Measurements from ENCODE around the gene GNG8. TPM values are rescaled to one million over a fixed set of nuclear protein-coding genes. Genes with fewer than 3 reads are reported as not detected.

The GNG8 gene
- total RNA-seq, 1 experiment from 2014 or later = not detected

DNA sequence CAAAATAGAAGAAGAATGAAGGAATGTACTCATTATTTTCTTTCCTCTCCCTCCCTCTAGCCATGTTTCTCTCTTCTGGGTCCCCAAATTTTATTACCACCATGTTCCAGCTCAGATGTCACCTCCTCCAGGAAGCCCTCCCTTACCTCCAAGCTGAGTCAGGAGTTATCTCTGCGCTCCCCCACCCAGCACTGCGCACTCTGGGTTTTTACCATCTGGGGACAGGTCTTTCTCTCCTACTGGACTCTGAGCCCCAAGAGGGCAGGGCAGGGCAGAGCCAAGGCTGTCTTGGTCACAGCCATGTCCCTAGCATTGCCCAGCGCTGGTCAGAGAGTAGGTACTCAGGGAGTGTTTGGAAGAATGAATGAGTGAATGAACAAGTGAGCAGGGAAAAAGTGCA lies 2.9 kb downstream of the GNG8 start:
- CTCF ChIA-PET = interaction anchor here (0.7 kb wide), 1 partner anchor 28 kb away, joined by 3 read pairs; no protein-coding TSS in a partner anchor
- no TSS peak for BruUV-seq (replicated peaks)
- intact Hi-C loops (cut with micrococcal nuclease; ENCODE audit: unreplicated experiment) = no loop called here
- Histone ChIP-seq H3K27me3 (replicated peaks; ENCODE audit: insufficient read depth, low read depth, low read length, poor library complexity) (no peaks in the 10 kb centered on the region), H3K27ac (ENCODE audit: low read depth, low read length, poor library complexity, severe bottlenecking) (no peak overlapping the region), H3K36me3 (ENCODE audit: insufficient read depth, low read length, poor library complexity, severe bottlenecking) (no peaks in the 10 kb centered on the region), H3K4me1 (ENCODE audit: insufficient read depth, low read length, poor library complexity, severe bottlenecking) (peaks cover 33% of the 10 kb centered on the region), H3K4me3 (ENCODE audit: low read depth, low read length, poor library complexity, severe bottlenecking) (no peak overlapping the region), H3K9me3 (ENCODE audit: low read depth, low read length, poor library complexity, severe bottlenecking) (no peaks in the 10 kb centered on the region)
- DNase-seq (ENCODE audit: low spot score) = no peak
- TF ChIP-seq EZH2 (IDR thresholded peaks at IDR 0.05; ENCODE audit: borderline replicate concordance, low read depth, low read length, poor library complexity, severe bottlenecking) = no peak
- TF ChIP-seq, protein P1, sequence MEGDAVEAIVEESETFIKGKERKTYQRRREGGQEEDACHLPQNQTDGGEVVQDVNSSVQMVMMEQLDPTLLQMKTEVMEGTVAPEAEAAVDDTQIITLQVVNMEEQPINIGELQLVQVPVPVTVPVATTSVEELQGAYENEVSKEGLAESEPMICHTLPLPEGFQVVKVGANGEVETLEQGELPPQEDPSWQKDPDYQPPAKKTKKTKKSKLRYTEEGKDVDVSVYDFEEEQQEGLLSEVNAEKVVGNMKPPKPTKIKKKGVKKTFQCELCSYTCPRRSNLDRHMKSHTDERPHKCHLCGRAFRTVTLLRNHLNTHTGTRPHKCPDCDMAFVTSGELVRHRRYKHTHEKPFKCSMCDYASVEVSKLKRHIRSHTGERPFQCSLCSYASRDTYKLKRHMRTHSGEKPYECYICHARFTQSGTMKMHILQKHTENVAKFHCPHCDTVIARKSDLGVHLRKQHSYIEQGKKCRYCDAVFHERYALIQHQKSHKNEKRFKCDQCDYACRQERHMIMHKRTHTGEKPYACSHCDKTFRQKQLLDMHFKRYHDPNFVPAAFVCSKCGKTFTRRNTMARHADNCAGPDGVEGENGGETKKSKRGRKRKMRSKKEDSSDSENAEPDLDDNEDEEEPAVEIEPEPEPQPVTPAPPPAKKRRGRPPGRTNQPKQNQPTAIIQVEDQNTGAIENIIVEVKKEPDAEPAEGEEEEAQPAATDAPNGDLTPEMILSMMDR (conservative IDR thresholded peaks at IDR 0.05; ENCODE audit: low read depth, low read length) = no peak
- POLR2A ChIA-PET (ENCODE audit: low non-redundant PET) = no interaction called here

DNA sequence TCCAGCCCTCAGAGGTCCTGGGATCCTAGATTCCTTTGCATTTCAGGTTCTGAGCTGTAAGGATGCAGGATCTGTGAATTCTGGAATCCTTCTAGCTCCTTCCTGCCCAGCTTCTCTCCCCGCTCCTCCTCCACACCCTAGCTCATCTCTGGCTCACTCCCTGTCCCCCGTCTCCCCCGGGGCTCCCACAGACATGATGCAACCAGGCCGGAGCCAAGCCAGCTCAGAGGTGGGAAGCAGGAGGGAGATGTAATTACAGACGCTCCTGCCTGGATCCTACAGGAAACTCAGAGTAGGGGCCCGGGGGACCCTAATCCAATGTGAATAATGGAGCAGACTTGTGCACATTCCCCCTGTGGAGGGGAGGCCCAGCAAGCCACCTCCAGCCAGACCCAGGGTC lies 4.5 kb downstream of the GNG8 start:
- H3K27me3 ChIP-seq (replicated peaks; ENCODE audit: insufficient read depth, low read depth, low read length, poor library complexity) = no peaks in the 10 kb centered on the region
- H3K9me3 ChIP-seq (ENCODE audit: low read depth, low read length, poor library complexity, severe bottlenecking) = no peaks in the 10 kb centered on the region
- no peak overlapping the region for H3K27ac ChIP-seq (ENCODE audit: low read depth, low read length, poor library complexity, severe bottlenecking)
- no peak overlapping the region for H3K4me3 ChIP-seq (ENCODE audit: low read depth, low read length, poor library complexity, severe bottlenecking)
- H3K36me3 ChIP-seq (ENCODE audit: insufficient read depth, low read length, poor library complexity, severe bottlenecking) = no peaks in the 10 kb centered on the region
- no peak for TF ChIP-seq EZH2 (IDR thresholded peaks at IDR 0.05; ENCODE audit: borderline replicate concordance, low read depth, low read length, poor library complexity, severe bottlenecking)
- TF ChIP-seq, protein P1 (conservative IDR thresholded peaks at IDR 0.05; ENCODE audit: low read depth, low read length) = no peak
- BruUV-seq (replicated peaks) = no TSS peak
- ChIA-PET POLR2A (ENCODE audit: low non-redundant PET) (no interaction called here), CTCF (interaction anchor here (0.6 to 1.1 kb wide), 3 partner anchors 13 to 127 kb away, joined by 3 to 5 read pairs (median 4); partner anchors contain the start of gene DACT3)
- peak; percentile 36 for DNase-seq (ENCODE audit: low spot score)
- intact Hi-C loops (cut with micrococcal nuclease; ENCODE audit: unreplicated experiment) = no loop called here
- H3K4me1 ChIP-seq (ENCODE audit: insufficient read depth, low read length, poor library complexity, severe bottlenecking) = peaks cover 33% of the 10 kb centered on the region

DNA sequence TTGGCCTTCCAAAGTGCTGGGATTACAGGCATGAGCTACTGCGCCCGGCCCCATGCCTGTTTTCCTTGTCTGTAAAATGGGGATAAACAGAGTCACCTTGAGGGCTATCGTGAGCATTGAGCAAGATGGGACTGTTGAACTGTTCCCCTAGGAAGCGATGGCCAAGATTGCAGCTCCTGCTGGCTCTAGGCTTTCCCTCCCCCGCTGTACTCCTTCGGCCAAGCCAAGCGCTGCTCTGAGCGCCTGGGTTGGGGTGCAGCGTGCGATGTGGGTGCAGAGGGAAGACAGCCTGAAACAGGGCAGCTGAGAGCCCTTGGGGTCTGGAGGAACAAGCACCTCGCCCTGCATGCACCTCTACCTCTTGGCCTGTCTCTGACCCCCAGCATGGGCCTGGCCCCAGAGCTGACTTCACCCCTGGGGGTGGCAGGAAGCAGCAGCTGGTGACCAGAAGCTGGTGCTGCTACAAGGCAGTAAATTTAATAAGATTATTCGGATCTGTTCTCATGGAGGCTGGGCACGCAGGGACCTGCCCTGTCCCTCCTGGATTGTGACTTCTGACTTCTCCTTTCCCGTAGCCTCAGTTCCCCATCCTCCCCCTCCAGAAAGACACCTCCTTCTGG lies 5.3 kb downstream of the GNG8 start:
- TF ChIP-seq, protein P1 (conservative IDR thresholded peaks at IDR 0.05; ENCODE audit: low read depth, low read length) = no peak
- no peak for TF ChIP-seq EZH2 (IDR thresholded peaks at IDR 0.05; ENCODE audit: borderline replicate concordance, low read depth, low read length, poor library complexity, severe bottlenecking)
- no TSS peak for BruUV-seq (replicated peaks)
- POLR2A ChIA-PET (ENCODE audit: low non-redundant PET) = no interaction called here
- no peak overlapping the region for H3K27ac ChIP-seq (ENCODE audit: low read depth, low read length, poor library complexity, severe bottlenecking)
- no peaks in the 10 kb centered on the region for H3K9me3 ChIP-seq (ENCODE audit: low read depth, low read length, poor library complexity, severe bottlenecking)
- CTCF ChIA-PET = interaction anchor here (0.9 to 1.1 kb wide), 2 partner anchors 13 to 30 kb away, joined by 3 to 5 read pairs; partner anchors contain the start of gene DACT3
- H3K4me3 ChIP-seq (ENCODE audit: low read depth, low read length, poor library complexity, severe bottlenecking) = no peak overlapping the region
- H3K4me1 ChIP-seq (ENCODE audit: insufficient read depth, low read length, poor library complexity, severe bottlenecking) = peaks cover 33% of the 10 kb centered on the region
- H3K27me3 ChIP-seq (replicated peaks; ENCODE audit: insufficient read depth, low read depth, low read length, poor library complexity) = no peaks in the 10 kb centered on the region
- DNase-seq (ENCODE audit: low spot score) = no peak
- intact Hi-C loops (cut with micrococcal nuclease; ENCODE audit: unreplicated experiment) = no loop called here
- no peaks in the 10 kb centered on the region for H3K36me3 ChIP-seq (ENCODE audit: insufficient read depth, low read length, poor library complexity, severe bottlenecking)
